ENCODE measurements around the gene MEGF6.

Gene MEGF6

GRCh38 chr1:3521426-3521825 is 89.9 kb downstream of the MEGF6 start:
- WGBS, 2 experiments (ENCODE audit: insufficient coverage in 2 of 2) = 89 to 96% methylated on average over 11 to 16 of the region's 16 CpGs
- peaks cover 2% of the 10 kb centered on the region for H3K36me3 ChIP-seq (ENCODE audit: control insufficient read depth, insufficient read depth, low read length)
- no peak overlapping the region for H3K4me3 ChIP-seq (ENCODE audit: extremely low read depth, insufficient read depth, low read length, poor library complexity, severe bottlenecking)
- no peaks in the 10 kb centered on the region for H3K9me3 ChIP-seq (ENCODE audit: control insufficient read depth, low read length)
- H3K4me1 ChIP-seq (ENCODE audit: control insufficient read depth, insufficient read depth, low read length, poor library complexity, severe bottlenecking) = no peaks in the 10 kb centered on the region
- H3K27ac ChIP-seq (ENCODE audit: low read depth, low read length, severe bottlenecking) = no peak overlapping the region

GRCh38 chr1:3520419-3521378 is 90.6 kb downstream of the MEGF6 start:
- H3K27ac ChIP-seq (ENCODE audit: low read depth, low read length, severe bottlenecking) = no peak overlapping the region
- peaks cover 2% of the 10 kb centered on the region for H3K36me3 ChIP-seq (ENCODE audit: control insufficient read depth, insufficient read depth, low read length)
- no peaks in the 10 kb centered on the region for H3K9me3 ChIP-seq (ENCODE audit: control insufficient read depth, low read length)
- H3K4me3 ChIP-seq (ENCODE audit: extremely low read depth, insufficient read depth, low read length, poor library complexity, severe bottlenecking) = no peak overlapping the region
- WGBS, 2 experiments (ENCODE audit: insufficient coverage in 2 of 2) = 88 to 90% methylated on average over 22 of the region's 24 CpGs
- H3K4me1 ChIP-seq (ENCODE audit: control insufficient read depth, insufficient read depth, low read length, poor library complexity, severe bottlenecking) = no peaks in the 10 kb centered on the region

- no peaks in the 10 kb centered on the region for H3K4me1 ChIP-seq (ENCODE audit: control insufficient read depth, insufficient read depth, low read length, poor library complexity, severe bottlenecking)
- no peak overlapping the region for H3K4me3 ChIP-seq (ENCODE audit: extremely low read depth, insufficient read depth, low read length, poor library complexity, severe bottlenecking)
- H3K9me3 ChIP-seq (ENCODE audit: control insufficient read depth, low read length) = no peaks in the 10 kb centered on the region
- peaks cover 2% of the 10 kb centered on the region for H3K36me3 ChIP-seq (ENCODE audit: control insufficient read depth, insufficient read depth, low read length)
- 95 to 96% methylated on average over 24 to 25 of the region's 27 CpGs for WGBS, 2 experiments (ENCODE audit: insufficient coverage in 2 of 2)
- no peak overlapping the region for H3K27ac ChIP-seq (ENCODE audit: low read depth, low read length, severe bottlenecking)
These were observed 91.9 kb downstream of the MEGF6 start for GRCh38 chr1:3519301-3519885.

DNA sequence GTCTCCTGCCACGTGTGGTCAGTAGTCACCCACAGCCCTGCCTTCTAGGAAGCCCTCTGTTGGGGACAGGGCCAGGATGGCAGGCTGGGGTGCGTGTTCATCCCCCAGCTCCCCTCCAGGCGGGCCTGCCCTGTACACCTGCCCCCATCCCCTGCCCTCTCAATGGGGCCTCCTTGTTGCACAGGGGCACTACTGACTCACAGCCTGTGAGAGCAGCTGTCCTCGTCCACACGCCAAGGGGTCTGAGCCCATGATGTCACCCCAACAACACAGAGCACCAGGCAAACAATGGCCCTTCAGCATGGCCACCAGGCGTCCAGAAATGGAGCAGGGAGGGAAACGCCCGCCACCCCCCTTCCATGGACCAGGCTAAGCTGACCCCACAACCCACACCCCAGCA is 92.6 kb downstream of the MEGF6 start:
- no peak overlapping the region for H3K4me3 ChIP-seq (ENCODE audit: extremely low read depth, insufficient read depth, low read length, poor library complexity, severe bottlenecking)
- no peak overlapping the region for H3K27ac ChIP-seq (ENCODE audit: low read depth, low read length, severe bottlenecking)
- H3K36me3 ChIP-seq (ENCODE audit: control insufficient read depth, insufficient read depth, low read length) = peaks cover 2% of the 10 kb centered on the region
- 97% methylated on average over 5 to 6 of the region's 8 CpGs for WGBS, 2 experiments (ENCODE audit: insufficient coverage in 2 of 2)
- H3K4me1 ChIP-seq (ENCODE audit: control insufficient read depth, insufficient read depth, low read length, poor library complexity, severe bottlenecking) = no peaks in the 10 kb centered on the region
- H3K9me3 ChIP-seq (ENCODE audit: control insufficient read depth, low read length) = no peaks in the 10 kb centered on the region

GRCh38 chr1:3518256-3518655 is 93.1 kb downstream of the MEGF6 start:
- 92 to 97% methylated on average over 6 to 10 of the region's 12 CpGs for WGBS, 2 experiments (ENCODE audit: insufficient coverage in 2 of 2)

DNA sequence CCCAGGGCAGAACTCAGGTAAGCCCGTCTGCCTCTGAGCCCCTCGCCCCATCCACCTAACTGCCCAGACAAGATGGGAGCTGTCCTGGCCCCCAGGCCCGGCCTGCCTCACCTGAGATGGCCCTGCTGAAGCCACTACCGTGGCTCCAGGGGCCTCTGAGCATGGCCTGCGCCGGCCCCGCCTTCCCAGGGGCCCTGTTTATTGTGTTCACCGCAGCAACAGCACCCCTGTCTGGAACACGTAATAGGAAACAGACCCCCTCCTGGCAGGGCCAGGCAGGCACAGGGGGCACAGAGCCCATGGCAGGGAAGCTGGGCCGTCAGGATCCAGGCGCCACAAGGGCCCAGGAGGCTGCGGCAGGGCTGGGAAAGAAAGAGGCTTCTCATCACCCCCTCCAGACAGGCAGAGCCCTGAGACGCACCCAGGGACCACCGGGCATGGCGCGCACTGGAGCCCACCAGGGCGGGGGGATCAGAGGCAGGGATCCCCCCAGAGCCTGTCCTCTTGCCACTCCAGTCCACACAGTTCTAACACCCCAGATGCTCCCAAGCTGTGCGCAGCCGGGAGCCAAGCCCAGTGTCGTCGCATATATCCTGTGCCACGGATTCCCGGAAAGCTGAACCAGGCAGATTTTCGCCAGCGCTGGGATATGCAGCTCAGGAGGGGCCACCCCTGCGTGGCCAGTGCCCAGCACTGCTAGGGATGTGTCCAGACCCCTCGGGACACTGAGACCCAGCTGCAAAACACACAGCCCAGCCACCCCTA is 94.2 kb downstream of the MEGF6 start:
- Histone ChIP-seq H3K27ac (ENCODE audit: low read depth, low read length, severe bottlenecking) (no peak overlapping the region), H3K9me3 (ENCODE audit: control insufficient read depth, low read length) (no peaks in the 10 kb centered on the region), H3K4me1 (ENCODE audit: control insufficient read depth, insufficient read depth, low read length, poor library complexity, severe bottlenecking) (no peaks in the 10 kb centered on the region), H3K4me3 (ENCODE audit: extremely low read depth, insufficient read depth, low read length, poor library complexity, severe bottlenecking) (no peak overlapping the region), H3K36me3 (ENCODE audit: control insufficient read depth, insufficient read depth, low read length) (peaks cover 2% of the 10 kb centered on the region)
- 92% methylated on average over 20 to 22 of the region's 27 CpGs for WGBS, 2 experiments (ENCODE audit: insufficient coverage in 2 of 2)

More at GRCh38 chr1:3518256-3518655, 93.1 kb downstream of the MEGF6 start:
- peaks cover 2% of the 10 kb centered on the region for H3K36me3 ChIP-seq (ENCODE audit: control insufficient read depth, insufficient read depth, low read length)
- H3K27ac ChIP-seq (ENCODE audit: low read depth, low read length, severe bottlenecking) = no peak overlapping the region
- no peaks in the 10 kb centered on the region for H3K4me1 ChIP-seq (ENCODE audit: control insufficient read depth, insufficient read depth, low read length, poor library complexity, severe bottlenecking)
- H3K4me3 ChIP-seq (ENCODE audit: extremely low read depth, insufficient read depth, low read length, poor library complexity, severe bottlenecking) = no peak overlapping the region
- H3K9me3 ChIP-seq (ENCODE audit: control insufficient read depth, low read length) = no peaks in the 10 kb centered on the region

- Histone ChIP-seq H3K4me1 (ENCODE audit: control insufficient read depth, insufficient read depth, low read length, poor library complexity, severe bottlenecking) (no peaks in the 10 kb centered on the region), H3K36me3 (ENCODE audit: control insufficient read depth, insufficient read depth, low read length) (peaks cover 2% of the 10 kb centered on the region), H3K9me3 (ENCODE audit: control insufficient read depth, low read length) (no peaks in the 10 kb centered on the region), H3K27ac (ENCODE audit: low read depth, low read length, severe bottlenecking) (no peak overlapping the region), H3K4me3 (ENCODE audit: extremely low read depth, insufficient read depth, low read length, poor library complexity, severe bottlenecking) (no peak overlapping the region)
- 92 to 94% methylated on average over 13 to 14 of the region's 15 CpGs for WGBS, 2 experiments (ENCODE audit: insufficient coverage in 2 of 2)
These were observed 94.8 kb downstream of the MEGF6 start for GRCh38 chr1:3516481-3516869.

DNA sequence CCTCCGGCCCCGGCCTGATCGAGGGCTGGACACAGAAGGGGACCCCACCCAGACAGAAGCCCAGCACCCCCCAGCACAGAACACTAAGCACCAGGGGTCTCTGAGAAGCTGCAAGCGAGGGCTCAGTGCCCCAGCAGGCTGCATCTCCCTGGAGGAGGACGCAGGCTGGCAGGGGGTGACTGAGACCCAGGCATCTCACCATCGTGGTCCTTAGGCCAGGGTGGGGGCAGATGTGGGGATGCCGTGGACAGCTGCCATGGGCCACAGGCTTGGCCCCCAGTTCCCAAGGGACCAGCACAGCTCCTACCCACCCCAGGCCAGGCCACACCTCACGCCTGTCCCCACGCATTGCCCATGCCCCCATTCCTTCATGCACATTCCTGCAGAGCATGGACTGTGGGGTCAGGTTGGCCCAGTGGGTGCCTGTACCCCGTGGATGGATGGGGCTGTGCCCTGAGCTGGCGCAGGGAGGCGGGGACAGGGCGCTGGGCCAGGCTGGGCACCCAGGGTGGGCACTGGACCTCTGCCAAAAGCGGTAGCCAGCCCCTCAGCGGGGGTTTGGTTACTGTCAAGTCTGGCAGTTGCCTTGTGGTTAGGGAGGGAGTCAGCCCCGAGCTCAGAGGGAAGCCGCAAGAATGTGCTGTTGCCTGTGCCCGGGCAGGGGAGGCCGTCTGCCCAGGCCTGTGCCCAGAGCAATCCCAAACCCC is 95.4 kb downstream of the MEGF6 start:
- H3K9me3 ChIP-seq (ENCODE audit: control insufficient read depth, low read length) = no peaks in the 10 kb centered on the region
- WGBS, 2 experiments (ENCODE audit: insufficient coverage in 2 of 2) = 93 to 96% methylated on average over 14 to 18 of the region's 19 CpGs
- H3K27ac ChIP-seq (ENCODE audit: low read depth, low read length, severe bottlenecking) = no peak overlapping the region

GRCh38 chr1:3515272-3515671 is 96.0 kb downstream of the MEGF6 start:
- H3K9me3 ChIP-seq (ENCODE audit: control insufficient read depth, low read length) = no peaks in the 10 kb centered on the region
- H3K27ac ChIP-seq (ENCODE audit: low read depth, low read length, severe bottlenecking) = no peak overlapping the region
- peaks cover 2% of the 10 kb centered on the region for H3K36me3 ChIP-seq (ENCODE audit: control insufficient read depth, insufficient read depth, low read length)
- no peaks in the 10 kb centered on the region for H3K4me1 ChIP-seq (ENCODE audit: control insufficient read depth, insufficient read depth, low read length, poor library complexity, severe bottlenecking)
- 93% methylated on average over 12 of the region's 12 CpGs for WGBS, 2 experiments (ENCODE audit: insufficient coverage in 2 of 2)
- H3K4me3 ChIP-seq (ENCODE audit: extremely low read depth, insufficient read depth, low read length, poor library complexity, severe bottlenecking) = no peak overlapping the region

More for the DNA sequence above, 95.4 kb downstream of the MEGF6 start:
- Histone ChIP-seq H3K4me1 (ENCODE audit: control insufficient read depth, insufficient read depth, low read length, poor library complexity, severe bottlenecking) (no peaks in the 10 kb centered on the region), H3K36me3 (ENCODE audit: control insufficient read depth, insufficient read depth, low read length) (peaks cover 2% of the 10 kb centered on the region), H3K4me3 (ENCODE audit: extremely low read depth, insufficient read depth, low read length, poor library complexity, severe bottlenecking) (no peak overlapping the region)

GRCh38 chr1:3514404-3514803 is 96.9 kb downstream of the MEGF6 start:
- Histone ChIP-seq H3K36me3 (ENCODE audit: control insufficient read depth, insufficient read depth, low read length) (peaks cover 2% of the 10 kb centered on the region), H3K9me3 (ENCODE audit: control insufficient read depth, low read length) (no peaks in the 10 kb centered on the region), H3K4me1 (ENCODE audit: control insufficient read depth, insufficient read depth, low read length, poor library complexity, severe bottlenecking) (no peaks in the 10 kb centered on the region), H3K4me3 (ENCODE audit: extremely low read depth, insufficient read depth, low read length, poor library complexity, severe bottlenecking) (no peak overlapping the region), H3K27ac (ENCODE audit: low read depth, low read length, severe bottlenecking) (no peak overlapping the region)
- 91 to 93% methylated on average over 15 to 17 of the region's 17 CpGs for WGBS, 2 experiments (ENCODE audit: insufficient coverage in 2 of 2)
